ENCODE data around the gene AXIN1.

AXIN1 gene

GRCh38 chr16:325375-326145, 27.0 kb downstream of the AXIN1 start:
- DNase-seq, result peak in 1 of 3 donors; percentile 19

- DNase-seq, result peak in 2 of 3 donors; percentile 26 to 39
These were observed 27.8 kb downstream of the AXIN1 start for GRCh38 chr16:324451-325334.

DNA sequence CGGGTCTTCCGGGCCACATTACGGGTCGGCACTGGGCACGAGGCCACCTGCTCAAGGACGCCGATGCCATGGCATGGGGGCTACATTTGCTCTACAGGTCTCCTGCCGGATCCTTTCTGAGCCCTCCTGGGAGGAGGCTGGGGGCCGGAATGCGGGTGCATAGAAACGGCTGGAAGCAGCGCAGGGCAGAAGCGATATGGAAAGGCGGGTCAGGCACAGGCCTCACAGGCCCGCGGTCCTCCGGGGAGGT, 28.4 kb downstream of the AXIN1 start:
- no peak for DNase-seq

DNA sequence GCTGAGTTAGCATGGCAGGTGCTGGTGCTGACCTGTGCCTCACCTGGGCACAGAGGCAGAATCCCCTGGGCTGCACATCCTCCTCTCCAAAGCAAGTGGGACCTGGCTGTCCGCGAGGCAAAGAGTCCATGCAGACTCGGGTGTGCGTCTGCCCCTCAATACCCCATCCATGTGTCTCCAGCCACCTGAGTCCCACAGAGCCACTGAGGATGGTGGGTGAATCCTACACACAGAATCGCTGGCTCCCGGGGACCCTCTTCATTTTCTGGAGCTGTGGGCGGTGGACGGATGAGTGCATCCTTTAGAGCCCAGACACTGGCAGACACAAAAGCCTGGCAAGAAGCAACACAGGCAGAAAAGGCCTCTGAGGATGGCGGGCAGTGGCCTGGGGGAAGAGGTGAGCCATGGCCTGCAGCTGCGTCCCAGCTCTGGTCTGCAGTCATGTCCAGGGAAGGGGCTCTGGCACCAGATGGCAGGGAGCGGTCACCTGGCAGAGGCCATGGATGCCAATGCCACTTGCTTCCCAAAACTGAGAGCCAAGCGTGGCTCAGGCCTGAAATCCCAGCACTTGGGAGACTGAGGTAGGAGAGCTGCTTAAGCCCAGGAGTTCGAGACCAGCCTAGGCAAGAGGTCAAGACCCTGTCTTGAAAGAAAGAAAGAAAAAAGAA, 29.9 kb downstream of the AXIN1 start:
- DNase-seq, result no peak

- DNase-seq, result no peak
These were observed 31.0 kb downstream of the AXIN1 start for GRCh38 chr16:321532-321931.

DNA sequence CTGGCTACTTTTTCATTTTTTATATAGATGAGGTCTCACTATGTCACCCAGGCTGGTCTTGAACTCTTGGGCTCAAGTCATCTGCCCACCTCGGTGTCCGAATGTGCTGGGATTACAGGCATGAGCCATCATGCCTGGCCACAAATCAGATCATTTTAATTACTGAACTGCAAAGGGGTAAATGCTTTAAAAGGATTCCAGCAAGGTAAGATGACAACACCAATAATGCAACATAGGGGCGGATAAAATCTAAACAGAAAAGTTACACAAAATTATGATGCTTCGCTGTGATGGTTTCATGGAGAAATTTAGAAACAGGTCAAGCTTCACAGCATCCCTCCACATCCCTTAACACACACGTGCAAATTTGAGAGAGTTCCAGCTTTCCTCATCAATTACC, 32.3 kb downstream of the AXIN1 start:
- no peak for DNase-seq

DNA sequence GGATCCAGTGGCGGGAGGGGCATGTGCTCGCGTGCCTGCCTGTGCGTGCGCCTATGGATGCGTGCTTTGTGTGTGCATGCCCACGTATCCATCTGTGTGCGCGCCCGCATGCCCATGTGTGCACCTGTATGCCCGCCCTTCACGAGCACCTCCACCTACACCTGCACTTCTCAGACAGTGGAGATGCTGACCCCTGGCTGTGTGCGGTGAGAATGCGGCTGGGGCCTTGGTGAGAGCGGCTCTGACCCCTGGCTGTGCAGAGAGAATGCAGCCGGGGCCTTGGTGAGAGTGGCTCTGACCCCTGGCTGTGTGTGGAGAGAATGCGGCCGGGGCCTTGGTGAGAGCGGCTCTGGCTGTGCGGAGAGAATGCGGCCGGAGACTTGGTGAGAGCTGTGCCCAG, 33.9 kb downstream of the AXIN1 start:
- no peak for DNase-seq

DNA sequence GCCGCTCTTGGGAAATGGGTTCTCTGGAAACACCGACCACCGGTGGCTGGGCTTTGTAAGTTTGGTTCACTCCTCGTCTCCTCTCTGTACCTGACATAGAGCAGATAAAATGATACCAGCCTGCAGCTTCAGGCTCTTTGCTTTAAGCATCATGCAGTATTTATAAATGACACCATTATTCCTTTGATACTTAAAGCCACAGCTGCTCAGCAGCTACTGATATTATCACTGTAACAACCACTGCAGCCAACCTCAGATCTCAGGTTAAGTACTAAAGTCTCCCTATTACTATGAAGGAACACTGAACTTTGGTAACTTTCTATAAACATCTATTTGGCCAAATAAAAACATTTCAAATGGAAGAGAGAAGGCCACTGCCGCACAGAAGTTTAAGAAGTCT, 34.9 kb downstream of the AXIN1 start:
- DNase-seq, result no peak

DNA sequence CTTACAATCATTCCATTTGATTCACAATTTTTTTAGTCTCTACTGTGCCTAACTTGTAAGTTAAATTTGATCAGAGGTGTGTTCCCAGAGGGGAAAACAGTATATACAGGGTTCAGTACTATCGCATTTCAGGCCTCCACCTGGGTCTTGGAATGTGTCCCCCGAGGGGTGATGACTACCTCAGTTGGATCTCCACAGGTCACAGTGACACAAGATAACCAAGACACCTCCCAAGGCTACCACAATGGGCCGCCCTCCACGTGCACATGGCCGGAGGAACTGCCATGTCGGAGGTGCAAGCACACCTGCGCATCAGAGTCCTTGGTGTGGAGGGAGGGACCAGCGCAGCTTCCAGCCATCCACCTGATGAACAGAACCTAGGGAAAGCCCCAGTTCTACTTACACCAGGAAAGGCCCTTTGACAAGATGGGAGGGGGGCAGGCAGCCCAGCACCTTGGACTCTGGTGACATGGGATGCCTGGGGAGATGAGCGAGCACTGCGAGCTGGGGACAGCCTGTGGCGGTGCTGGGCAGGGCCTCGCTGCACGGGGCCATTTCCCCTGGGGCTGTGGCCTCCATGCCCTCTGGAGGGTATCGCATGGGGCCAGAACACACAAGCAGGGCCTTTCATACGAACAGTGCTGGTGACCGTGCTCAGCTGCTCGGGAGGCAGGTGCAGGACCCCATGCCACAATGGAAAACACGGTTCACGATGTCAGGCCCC, 35.6 kb downstream of the AXIN1 start:
- no peak for DNase-seq

GRCh38 chr16:314795-315299, 37.7 kb downstream of the AXIN1 start:
- no peak for DNase-seq

DNA sequence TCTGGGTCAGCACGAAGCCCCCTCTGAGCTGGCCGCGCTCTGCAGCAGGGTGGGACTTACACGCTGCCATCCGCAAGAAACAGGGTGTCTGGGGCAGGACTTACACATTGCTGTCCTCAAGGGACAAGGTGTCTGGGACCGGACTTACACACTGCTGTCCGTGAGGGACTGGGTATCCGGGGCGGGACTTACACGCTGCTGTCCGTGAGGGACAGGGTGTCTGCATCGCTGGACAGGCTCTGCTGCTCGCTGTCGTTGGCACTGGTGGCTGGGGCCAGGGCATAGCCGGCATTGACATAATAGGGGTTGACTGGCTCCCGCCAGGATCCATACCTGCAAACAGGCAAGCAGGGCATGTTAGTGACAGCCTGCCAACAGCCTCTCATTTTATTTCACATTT, 38.2 kb downstream of the AXIN1 start:
- no peak for DNase-seq

DNA sequence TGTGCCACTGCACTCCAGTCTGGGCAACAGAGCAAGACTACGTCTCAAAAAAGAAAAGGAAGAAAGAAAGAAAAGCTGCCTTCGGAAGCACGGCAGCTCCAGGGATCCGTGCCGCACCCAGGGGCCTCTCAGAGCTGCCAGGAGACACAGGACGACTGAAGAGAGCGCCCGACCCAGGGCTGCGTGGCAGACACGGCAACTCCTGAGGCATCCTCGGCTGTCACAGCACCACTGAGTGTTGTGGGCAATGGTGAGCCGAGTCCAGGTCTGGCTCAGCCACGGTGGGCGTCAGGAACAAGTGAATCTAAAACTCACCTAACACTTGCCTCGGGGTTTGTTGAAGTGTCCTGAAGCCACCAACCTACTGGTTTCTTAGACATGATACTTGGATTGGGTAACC, 40.8 kb downstream of the AXIN1 start:
- DNase-seq, result no peak

GRCh38 chr16:309476-309875, 43.0 kb downstream of the AXIN1 start:
- DNase-seq, result no peak

GRCh38 chr16:307691-308312, 44.7 kb downstream of the AXIN1 start:
- DNase-seq, result no peak

DNA sequence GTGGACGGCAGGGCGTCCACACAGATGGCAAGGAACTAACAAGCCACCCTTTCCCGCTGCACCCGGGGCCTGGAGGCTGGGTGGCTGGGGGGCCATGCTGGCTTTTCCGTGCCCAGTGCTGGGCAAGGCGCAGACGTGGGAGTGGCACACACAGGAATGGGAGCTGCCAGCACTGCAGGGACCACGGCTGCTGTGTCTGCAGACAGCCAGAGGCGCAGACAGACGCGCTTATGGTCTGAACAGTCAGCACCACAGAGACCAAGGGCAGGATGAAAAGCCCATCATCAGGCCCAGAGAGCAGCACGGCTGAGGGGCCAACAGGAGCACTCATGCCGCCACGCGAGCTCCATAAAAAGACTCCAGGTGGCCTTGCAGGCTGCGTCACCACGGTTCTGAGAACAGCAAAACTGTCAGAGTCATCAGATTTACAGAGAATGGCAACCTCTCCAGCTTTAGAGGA, 45.6 kb downstream of the AXIN1 start:
- no peak for DNase-seq

GRCh38 chr16:305916-306626, 46.5 kb downstream of the AXIN1 start:
- DNase-seq, result no peak

DNA sequence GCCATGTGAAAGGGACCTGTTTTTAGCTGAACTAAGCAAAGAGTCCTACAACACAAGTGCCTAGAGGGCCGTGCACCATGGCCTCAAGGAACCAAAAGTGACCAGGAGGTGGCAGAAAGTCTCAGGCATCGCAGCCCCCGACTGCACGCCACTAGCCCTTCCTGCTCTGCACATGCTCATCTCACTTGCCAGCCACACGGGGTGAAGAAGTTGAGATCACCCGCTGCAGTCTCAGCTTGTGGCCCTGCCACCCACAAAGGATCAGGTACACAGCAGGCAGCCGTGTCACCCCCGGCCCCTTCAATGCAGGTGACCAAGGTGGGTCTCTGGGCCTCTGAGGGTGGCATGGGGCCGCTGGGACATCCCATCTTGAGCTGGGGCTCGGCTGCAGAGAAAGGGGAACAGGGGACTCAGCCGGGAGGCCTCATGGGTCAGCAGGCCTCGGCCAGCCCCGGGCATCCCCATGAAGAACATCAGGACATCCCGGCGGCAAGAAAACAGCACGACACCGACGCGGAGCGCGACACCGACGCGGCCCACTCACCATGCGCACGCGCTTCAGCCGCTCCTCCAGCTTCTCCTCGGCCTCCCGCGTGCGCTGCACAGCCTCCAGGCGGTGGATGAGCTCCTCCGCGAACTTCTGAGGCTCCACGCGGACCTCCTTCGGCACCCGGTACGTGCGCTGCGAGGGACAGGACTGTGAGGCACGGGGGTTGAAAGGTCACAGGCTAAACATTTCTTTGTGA, 48.6 kb downstream of the AXIN1 start:
- DNase-seq, result peak; percentile 35 to 55 (median 50)

DNA sequence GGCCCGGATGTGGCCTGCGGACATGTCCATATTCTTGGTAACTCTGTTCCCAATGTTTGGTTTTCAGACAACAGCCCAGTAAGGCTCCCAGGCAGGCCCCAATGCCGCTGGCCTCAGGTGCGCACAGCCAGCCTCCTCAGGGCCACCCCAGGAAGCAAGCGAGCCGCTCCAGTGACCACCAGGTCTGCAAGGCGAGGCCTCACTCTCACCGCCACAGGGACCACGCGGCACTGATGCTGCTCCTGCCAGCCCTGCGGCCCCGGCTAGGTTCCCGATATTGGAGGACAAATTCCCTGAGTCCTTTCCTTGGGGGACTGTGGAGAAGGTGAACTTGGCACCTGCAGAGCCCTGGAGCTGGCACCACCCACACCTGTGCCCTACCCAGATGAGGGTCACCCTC, 50.6 kb downstream of the AXIN1 start:
- DNase-seq, result no peak

GRCh38 chr16:301235-301634, 51.3 kb downstream of the AXIN1 start:
- DNase-seq, result no peak

GRCh38 chr16:297832-298231, 54.7 kb downstream of the AXIN1 start:
- DNase-seq, result no peak

Measured in suppressor macrophage treated with lipopolysaccharide for 1 hour (primary cell).